Middle frontal gyrus (tissue), 1 donor: ENCODE measurements around the gene SP9.
A peak's percentile ranks its signal among the peaks of the same experiment; 100 is the strongest.

Source experiments
- DNase-seq: peaks from one replicate; pipeline ENCODE4 v3.0.0-alpha.2; 2015; ENCODE audit warnings: low spot score; ENCODE audit errors: extremely low spot score

SP9 gene

GRCh38 chr2:174333372-174334277 lies 1.1 kb upstream of the SP9 start:
- DNase-seq: no peak

DNA sequence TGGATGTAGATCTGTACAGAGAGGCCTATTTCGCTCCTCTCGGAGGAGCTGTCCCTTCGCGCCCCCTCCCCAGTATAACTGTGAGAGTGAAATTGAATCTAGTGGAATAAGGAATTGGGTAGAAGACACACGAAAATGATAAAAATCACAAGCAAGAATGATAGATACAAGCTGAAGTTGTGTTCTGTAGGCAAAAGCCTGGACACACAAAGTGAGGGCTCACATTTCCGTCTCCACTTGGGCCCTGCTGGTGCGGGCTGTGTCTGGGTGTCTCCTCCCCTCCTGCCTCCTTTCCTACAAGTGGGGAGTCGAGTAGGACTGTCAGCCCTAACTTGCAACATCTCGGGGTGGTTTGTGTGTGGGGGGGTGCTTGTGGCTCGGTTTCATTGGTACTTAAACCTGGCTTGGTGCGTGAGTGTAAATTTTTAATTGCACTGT lies 457 bp upstream of the SP9 start:
- no peak for DNase-seq

DNA sequence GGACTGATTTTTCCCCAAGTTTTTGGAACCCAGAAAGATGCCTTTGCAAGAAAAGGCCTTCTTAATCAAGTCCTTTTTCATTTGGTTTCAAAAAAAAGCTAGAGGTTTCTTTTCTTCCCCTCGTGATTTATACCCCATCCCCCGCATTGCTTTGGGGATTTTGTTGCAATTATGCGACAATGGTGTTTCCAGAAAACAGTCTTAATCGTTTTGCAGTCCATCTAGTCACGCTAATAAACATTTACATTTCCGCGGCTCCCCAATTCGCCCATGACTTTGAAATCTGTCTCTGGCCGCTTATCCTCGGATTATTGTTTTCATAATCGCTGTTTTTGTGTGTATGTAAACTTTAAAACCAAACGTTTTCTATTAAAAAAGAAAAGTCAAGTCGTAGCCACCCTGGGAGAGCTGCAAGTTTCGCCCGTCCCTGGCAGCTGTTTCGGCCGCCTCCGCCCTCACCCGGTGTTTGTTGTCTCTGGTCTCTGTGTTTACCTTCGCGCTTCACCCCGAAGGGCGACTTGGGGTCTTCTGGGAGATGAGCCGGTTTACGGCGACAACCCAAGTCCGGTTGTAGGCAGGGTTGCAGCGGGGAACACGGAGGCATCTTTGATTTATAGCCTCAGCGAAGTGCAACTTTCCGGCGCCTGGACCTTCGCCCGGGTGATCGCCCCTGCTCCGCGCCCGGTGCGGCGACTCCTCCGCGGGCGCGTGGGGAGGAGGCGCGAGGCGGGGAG lies 667 bp downstream of the SP9 start:
- DNase-seq: no peak

DNA sequence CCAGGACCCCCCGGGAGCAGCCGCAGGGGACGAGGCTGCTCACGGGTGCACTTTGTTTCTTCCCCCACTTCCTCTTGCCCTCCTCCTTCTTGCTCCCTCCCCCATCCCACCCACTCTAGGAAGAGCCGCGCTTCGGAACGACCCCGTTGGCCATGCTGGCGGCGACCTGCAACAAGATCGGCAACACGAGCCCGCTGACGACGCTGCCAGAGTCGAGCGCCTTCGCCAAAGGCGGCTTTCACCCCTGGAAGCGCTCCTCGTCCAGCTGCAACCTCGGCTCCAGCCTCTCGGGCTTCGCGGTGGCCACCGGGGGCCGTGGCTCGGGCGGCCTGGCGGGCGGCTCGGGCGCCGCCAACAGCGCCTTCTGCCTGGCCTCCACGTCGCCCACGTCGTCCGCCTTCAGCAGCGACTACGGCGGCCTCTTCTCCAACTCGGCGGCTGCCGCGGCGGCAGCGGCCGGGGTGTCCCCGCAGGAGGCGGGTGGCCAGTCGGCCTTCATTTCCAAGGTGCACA lies 1.3 kb downstream of the SP9 start:
- DNase-seq: no peak

DNA sequence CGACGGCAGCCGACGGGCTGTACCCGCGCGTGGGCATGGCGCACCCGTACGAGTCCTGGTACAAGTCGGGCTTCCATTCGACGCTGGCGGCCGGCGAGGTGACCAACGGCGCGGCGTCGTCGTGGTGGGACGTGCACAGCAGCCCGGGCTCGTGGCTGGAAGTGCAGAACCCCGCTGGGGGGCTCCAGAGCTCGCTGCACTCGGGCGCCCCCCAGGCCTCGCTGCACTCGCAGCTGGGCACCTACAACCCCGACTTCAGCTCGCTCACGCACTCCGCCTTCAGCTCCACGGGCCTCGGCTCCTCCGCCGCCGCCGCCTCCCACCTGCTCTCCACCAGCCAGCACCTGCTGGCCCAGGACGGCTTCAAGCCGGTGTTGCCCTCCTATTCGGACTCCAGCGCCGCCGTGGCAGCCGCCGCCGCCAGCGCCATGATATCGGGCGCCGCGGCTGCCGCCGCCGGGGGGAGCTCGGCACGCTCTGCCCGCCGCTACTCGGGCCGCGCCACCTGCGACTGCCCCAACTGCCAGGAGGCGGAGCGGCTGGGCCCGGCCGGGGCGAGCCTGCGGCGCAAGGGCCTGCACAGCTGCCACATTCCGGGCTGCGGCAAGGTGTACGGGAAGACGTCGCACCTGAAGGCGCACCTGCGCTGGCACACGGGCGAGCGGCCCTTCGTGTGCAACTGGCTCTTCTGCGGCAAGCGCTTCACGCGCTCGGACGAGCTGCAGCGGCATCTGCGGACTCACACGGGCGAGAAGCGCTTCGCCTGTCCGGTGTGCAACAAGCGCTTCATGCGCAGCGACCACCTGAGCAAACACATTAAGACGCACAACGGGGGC lies 2.0 kb downstream of the SP9 start:
- DNase-seq: no peak

DNA sequence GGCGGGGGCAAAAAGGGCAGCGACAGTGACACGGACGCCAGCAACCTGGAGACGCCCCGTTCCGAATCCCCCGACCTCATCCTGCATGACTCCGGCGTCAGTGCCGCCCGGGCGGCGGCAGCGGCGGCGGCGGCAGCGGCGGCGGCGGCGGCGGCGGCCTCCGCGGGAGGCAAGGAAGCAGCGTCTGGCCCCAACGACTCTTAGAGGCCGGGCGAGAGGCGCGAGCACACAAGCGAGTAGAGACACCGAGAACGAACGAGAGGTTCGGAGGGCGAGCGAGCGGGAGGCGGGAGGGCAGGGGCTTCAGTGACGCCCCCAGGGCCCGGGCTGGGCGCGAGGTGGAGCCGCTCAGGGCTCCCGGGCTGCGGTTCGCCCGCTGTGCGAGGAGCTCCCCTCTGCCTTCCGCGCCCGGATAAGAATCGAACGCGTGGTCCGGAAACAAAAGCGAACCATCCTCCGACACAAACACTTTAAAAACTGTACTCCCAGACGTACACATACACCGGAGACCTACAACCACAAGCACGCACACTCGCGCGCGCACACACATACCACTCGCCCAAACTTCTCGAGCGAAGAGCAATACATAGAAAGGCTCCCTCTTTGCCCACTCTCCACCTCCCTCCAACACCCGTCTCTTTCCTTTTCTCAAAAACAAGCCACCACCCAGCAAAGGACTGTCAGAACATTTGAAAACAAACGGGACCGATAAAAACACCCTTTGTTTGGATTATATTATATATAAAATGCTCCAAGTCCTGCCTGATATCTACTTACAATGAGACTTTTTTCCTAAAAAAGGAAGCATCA lies 2.8 kb downstream of the SP9 start:
- DNase-seq: no peak

- no peak for DNase-seq
These were observed 3.4 kb downstream of the SP9 start for GRCh38 chr2:174338147-174338605.

GRCh38 chr2:174338671-174339560 lies 4.2 kb downstream of the SP9 start:
- no peak for DNase-seq

- no peak for DNase-seq
These were observed 5.0 kb downstream of the SP9 start for GRCh38 chr2:174339561-174340399.

DNA sequence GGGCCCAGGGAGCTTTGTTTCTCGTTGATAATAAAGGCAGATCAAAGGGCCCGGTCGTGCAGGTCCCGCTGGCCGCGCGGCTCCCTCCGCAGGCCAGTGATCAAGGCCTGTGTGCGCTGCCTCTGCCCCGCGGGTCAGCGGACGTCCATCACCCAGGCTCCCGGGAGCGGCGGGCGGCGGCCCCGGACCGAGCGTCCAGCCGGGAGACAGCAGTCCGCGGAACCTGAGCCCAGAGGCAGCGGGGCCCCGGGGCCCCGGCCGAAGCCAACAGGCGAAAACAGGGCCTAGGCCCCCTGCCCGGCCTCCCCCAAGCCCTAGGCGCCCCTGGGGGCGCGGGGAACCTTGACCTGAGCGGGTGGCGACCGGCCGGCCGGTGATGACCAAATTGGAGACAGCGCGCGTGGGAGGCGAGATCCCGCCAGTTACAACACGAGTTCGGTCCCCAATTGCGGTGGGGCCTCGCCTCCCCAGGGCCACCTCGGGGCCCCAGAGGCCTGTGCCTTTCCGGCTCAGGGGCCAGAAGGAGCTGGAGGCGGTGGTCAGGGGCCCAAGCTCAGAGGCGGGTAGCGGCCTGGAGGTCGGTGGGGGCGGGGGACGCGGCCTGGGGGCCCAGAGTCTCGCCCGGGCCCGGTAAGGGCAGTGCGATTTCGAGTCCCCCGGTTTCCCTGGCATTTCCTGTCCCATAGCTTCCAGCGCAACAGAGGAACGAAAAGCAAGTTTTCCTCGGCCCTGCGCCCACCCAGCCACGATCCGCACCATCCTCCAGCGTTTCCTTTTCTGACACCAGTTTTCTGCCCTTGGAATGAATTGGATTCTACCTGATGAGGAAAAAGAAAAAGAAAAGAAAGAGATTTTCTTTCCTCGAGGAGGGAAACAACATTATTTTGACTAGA lies 5.9 kb downstream of the SP9 start:
- DNase-seq: no peak

DNA sequence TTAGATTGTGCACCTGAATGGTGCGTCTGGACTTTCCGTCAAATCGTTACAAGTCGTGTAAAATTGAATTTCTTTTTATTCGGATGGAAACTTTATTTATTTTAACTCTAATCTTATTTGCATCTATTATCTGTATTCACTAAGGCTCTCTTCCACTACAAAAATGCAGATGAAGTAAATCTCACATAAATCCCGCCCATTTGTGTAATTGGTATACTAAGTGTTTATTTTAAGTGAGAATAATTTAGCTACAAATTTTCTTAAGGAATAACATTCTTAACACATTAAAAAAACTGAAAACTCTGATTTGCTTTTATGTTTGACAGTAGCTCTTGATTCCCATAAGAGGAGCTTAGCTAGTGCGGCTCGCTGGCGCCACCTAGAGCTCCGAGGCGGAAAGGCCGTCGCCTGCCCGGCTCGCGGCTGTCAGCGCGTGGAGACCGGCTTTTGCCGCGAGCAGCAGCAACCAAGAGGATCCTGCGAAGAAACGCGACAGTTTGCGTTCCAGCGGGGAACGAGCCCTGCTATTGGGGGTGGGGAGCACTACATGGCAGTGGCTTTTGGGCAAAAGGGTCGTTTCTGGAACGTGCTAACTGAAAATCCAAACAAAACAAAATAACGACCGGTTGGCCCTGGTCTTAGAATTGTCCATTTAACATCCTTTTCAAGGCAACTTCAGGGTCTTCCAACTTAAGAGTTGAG lies 6.7 kb downstream of the SP9 start:
- DNase-seq: peak; percentile 73

DNA sequence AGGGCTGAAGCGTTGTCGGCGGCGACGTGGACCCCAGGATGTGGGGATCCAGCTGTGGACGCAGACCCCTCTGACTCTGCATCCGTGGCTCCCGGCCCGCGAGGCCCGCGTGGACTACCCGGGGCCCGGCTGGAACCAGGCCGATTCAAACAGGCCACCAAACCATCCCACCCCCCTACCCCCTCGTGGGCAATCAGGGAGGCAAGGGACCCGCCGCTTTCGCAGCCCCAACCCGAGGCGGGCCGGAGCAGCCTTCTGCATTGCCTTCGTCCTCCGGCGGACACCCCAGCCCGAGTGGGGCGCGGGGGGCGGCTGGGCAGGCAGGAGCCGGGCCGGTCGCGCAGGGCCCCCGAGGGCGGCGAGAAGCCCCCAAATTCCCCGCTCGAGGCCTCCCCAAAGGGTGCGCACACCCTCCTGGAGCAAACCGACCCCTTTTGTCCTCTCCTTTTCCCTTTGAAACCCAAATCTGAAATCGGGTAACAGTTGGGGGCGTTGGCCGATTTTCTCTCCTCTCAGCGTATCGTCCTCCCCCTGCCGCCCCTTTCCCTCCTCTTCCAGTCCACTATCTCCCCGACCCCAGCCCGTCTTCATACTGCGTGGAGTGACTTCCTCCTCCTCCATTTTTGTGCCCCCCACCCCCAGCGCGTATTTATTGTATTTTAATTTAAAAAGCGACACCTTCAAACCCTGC lies 7.4 kb downstream of the SP9 start:
- DNase-seq: no peak

DNA sequence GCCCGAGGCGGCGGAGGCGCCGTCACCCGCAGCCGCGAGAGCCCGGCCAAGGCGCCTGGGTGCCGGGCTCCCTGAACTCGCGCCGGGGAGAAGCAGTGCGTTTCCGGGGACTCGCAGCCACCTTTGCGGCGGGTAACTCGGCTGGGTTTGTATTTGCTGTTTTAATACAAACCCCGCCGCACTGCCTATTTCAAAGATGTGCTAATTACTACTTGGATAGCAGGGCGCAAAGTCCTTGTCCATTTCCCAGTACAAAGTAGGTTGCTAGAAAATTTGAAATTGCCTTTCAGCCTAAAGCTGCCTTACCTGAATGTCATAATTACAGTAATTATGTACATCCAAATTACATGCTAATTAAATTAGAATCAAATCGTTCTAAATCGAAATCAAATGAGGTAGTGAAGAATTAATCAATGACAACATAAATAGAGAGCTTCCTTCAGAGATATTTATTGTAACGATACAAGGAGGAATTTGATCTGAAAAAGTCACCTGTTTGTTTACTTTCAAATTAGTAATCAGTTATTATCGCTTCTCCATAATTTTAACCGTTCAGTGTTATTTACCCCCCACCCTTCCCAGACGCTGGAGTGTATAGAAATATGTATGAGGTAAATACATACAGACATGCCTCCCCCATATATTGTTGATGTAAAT lies 8.1 kb downstream of the SP9 start:
- no peak for DNase-seq

- DNase-seq: no peak
These were observed 8.5 kb downstream of the SP9 start for GRCh38 chr2:174343343-174343622.

GRCh38 chr2:174343623-174344455 lies 9.1 kb downstream of the SP9 start:
- no peak for DNase-seq
